Sigmoid colon (tissue), 4 donors: Measurements from ENCODE around the gene EOMES.

Source experiments
- CTCF ChIP-seq, 4 experiments: fragments of 450-650 bp in 3 of 4; fragments of 200-600 bp in 1 of 4; IDR thresholded peaks; one replicate each; pipeline ENCODE4 v1.5.1; 2016 to 2019; ENCODE audit warnings: antibody characterized with exemption in 4 of 4, mild to moderate bottlenecking in 3 of 4, moderate library complexity in 2 of 4
- POLR2A ChIP-seq, 2 donors: fragments of 450-650 bp; IDR thresholded peaks; one replicate each; pipeline ENCODE4 v1.6.1; 2016; ENCODE audit warnings: antibody characterized with exemption in 2 of 2, mild to moderate bottlenecking in 2 of 2, moderate library complexity in 2 of 2
- POLR2AphosphoS5 ChIP-seq, 4 donors: sonication (generic); formaldehyde crosslinking; IDR thresholded peaks; one replicate each; pipeline ENCODE4 v1.6.1; 2017; ENCODE audit warnings: antibody characterized with exemption in 4 of 4

GRCh38 chr3:27721717-27722564 lies at the start of gene EOMES:
- TF ChIP-seq CTCF (IDR thresholded peaks at IDR 0.05) (no peak), POLR2A (IDR thresholded peaks at IDR 0.05) (no peak), POLR2AphosphoS5 (IDR thresholded peaks at IDR 0.05) (no peak)
